Vagina (tissue), 2 donors: ENCODE data around the gene TLE2. TPM values are rescaled to one million over a fixed set of nuclear protein-coding genes. Genes with fewer than 3 reads are reported as not detected.

Experiments
- DNase-seq, 2 donors: peaks; one replicate each; pipeline ENCODE4 v3.0.0-alpha.2; 2017; ENCODE audit errors: extremely low spot score in 2 of 2
- H3K27ac ChIP-seq: fragments of 200-600 bp; sonication (generic); one replicate; pipeline ENCODE4 v1.5.1; 2019
- H3K27me3 ChIP-seq: fragments of 200-600 bp; sonication (generic); one replicate; pipeline ENCODE4 v1.5.1; 2019
- H3K36me3 ChIP-seq, 2 donors: fragments of 200-600 bp; sonication (generic); one replicate each; pipeline ENCODE4 v1.5.1; 2017 to 2019
- H3K4me1 ChIP-seq: fragments of 200-600 bp; sonication (generic); one replicate; pipeline ENCODE4 v1.5.1; 2019
- H3K4me3 ChIP-seq, 2 donors: fragments of 200-600 bp; sonication (generic); 1 replicate in 1 of 2; 2 replicates in 1 of 2; pipeline ENCODE4 v1.5.1; 2016 to 2019
- H3K9me3 ChIP-seq: fragments of 200-600 bp; sonication (generic); one replicate; pipeline ENCODE4 v1.5.1; 2019
- POLR2A ChIP-seq, 2 donors: fragments of 450-650 bp; IDR thresholded peaks; one replicate each; pipeline ENCODE4 v1.6.1; 2017; ENCODE audit warnings: antibody characterized with exemption in 2 of 2, mild to moderate bottlenecking in 2 of 2, moderate library complexity in 2 of 2
- POLR2AphosphoS5 ChIP-seq, 2 donors: sonication (generic); formaldehyde crosslinking; IDR thresholded peaks; one replicate each; pipeline ENCODE4 v1.9.0; 2017; ENCODE audit warnings: antibody characterized with exemption in 2 of 2, mild to moderate bottlenecking in 2 of 2, low read depth in 1 of 2; ENCODE audit not compliant: insufficient read depth in 1 of 2
- intact Hi-C: fragments of 100-400 bp; cut with DNase I; formaldehyde crosslinking; loops from one replicate; pipeline ENCODE4 v1.15.1; 2023
- total RNA-seq: library from RNA; depleted of rRNA; stranded (reverse); fragments of >200 nt; gene quantifications from one replicate; pipeline ENCODE4 v1.2.3, GENCODE V29; 2016
- TF ChIP-seq, protein P1 (sequence below), 3 experiments: fragments of 450-650 bp in 2 of 3; fragments of 200-600 bp in 1 of 3; sonication (generic) in 1 of 3; IDR thresholded peaks; one replicate each; pipeline ENCODE4 v1.5.1; 2017 to 2019; ENCODE audit warnings: antibody characterized with exemption in 3 of 3, mild to moderate bottlenecking in 2 of 3, moderate library complexity in 2 of 3

The TLE2 gene
- total RNA-seq, 1 donor from 2014 or later: 28.2 TPM

DNA sequence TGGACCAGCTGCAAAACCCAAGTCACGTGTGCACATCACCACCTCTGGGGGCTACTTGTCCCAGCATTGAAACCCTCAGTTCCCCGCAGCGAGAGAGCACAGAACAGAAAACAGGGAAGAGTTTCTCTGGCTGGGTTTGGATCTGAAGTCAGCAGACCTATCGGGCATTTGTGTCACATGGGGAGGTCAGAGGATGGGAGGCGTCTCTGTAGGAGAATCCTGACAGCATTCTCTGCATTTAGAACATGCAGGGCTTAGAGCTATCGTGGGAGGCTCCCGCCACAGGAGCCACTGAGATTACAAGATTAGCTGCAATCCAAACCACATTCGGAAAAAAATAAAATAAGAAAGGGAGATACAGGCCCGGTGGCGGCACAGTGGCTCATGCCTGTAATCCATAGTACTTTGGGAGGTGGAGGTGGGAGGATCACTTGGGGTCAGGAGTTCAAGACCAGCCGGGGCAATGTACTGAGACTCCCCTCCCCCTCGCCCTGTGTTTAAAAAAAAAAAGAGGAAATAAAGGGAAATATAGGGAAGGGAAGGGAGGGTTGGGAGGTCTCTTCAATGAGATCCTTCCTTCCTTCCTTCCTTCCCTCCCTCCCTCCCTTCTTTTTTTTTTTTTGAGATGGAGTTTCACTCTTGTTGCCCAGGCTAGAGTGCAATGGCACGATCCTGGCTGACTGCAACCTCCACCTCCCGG lies 54.6 kb downstream of the TLE2 start:
- H3K4me1 ChIP-seq: peaks cover 46% of the 10 kb centered on the region
- intact Hi-C loops: no loop called here

DNA sequence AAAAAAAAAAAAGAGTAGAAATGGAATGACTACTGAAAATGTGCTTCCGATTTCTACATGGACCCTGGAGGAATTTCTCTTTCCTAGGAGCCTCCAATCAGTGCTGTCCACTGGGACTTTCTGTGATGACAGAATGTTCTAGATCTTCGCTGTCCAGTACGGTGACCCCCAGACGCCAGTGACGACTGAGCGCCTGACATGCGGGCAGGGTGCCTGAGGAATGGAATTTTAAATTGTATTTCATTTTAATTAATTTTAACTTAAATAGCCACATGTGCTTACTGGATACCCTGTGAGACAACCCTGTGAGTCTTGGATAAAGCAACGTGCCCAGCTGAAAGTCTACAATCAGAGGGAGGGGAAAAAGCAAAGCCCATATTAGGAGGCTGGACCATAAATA lies 55.9 kb downstream of the TLE2 start:
- intact Hi-C loops: no loop called here
- H3K9me3 ChIP-seq: no peaks in the 10 kb centered on the region
- TF ChIP-seq POLR2AphosphoS5 (IDR thresholded peaks at IDR 0.05; ENCODE audit: insufficient read depth in 1 of 2, low read depth in 1 of 2): peak in 1 of 2 donors; percentile 21
- TF ChIP-seq, protein P1, sequence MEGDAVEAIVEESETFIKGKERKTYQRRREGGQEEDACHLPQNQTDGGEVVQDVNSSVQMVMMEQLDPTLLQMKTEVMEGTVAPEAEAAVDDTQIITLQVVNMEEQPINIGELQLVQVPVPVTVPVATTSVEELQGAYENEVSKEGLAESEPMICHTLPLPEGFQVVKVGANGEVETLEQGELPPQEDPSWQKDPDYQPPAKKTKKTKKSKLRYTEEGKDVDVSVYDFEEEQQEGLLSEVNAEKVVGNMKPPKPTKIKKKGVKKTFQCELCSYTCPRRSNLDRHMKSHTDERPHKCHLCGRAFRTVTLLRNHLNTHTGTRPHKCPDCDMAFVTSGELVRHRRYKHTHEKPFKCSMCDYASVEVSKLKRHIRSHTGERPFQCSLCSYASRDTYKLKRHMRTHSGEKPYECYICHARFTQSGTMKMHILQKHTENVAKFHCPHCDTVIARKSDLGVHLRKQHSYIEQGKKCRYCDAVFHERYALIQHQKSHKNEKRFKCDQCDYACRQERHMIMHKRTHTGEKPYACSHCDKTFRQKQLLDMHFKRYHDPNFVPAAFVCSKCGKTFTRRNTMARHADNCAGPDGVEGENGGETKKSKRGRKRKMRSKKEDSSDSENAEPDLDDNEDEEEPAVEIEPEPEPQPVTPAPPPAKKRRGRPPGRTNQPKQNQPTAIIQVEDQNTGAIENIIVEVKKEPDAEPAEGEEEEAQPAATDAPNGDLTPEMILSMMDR (IDR thresholded peaks at IDR 0.05): no peak
- no peak for TF ChIP-seq POLR2A (IDR thresholded peaks at IDR 0.05)
- no peaks in the 10 kb centered on the region for H3K36me3 ChIP-seq
- peaks cover 46% of the 10 kb centered on the region for H3K4me1 ChIP-seq
- H3K27ac ChIP-seq: peak overlapping the region; percentile 21
- H3K4me3 ChIP-seq: no peak overlapping the region
- DNase-seq: no peak
- H3K27me3 ChIP-seq: no peaks in the 10 kb centered on the region

More for the DNA sequence above, 54.6 kb downstream of the TLE2 start:
- peak overlapping the region; percentile 52 for H3K27ac ChIP-seq
- no peaks in the 10 kb centered on the region for H3K9me3 ChIP-seq
- H3K36me3 ChIP-seq: no peaks in the 10 kb centered on the region
- no peak overlapping the region for H3K4me3 ChIP-seq
- DNase-seq: no peak
- no peaks in the 10 kb centered on the region for H3K27me3 ChIP-seq
- TF ChIP-seq POLR2A (IDR thresholded peaks at IDR 0.05) (no peak), POLR2AphosphoS5 (IDR thresholded peaks at IDR 0.05; ENCODE audit: insufficient read depth in 1 of 2, low read depth in 1 of 2) (peak in 1 of 2 donors; percentile 78)

DNA sequence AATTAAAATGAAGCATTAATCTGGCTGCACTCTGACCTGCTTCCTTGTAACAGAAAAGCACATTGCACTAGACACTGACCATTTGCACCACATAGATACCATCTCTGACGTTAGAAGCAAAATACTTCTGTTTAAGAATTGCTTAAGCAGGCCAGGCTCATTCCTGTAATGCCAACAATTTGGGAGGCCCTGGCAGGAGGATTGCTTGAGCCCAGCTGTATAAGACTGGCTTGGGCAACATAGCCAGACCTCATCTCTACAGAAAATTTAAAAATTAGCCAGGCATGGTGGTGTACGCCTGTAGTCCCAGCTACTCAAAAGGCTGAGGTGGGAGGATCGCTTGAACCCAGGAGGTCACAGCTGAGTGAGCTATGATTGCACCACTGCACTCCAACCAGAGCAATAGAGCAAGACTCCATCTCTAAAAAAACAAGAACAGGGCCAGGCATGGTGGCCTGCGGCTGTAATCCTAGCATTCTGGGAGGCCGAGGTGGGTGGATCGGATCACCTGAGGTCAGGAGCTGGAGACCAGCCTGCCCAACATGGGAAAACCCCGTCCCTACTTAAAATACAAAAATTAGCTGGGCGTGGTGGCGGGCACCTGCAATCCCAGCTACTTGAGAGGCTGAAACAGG lies 58.8 kb downstream of the TLE2 start:
- Histone ChIP-seq H3K27ac (peak overlapping the region; percentile 21), H3K9me3 (no peaks in the 10 kb centered on the region), H3K4me3 (no peak overlapping the region), H3K36me3 (no peaks in the 10 kb centered on the region), H3K4me1 (peaks cover 23% of the 10 kb centered on the region), H3K27me3 (no peaks in the 10 kb centered on the region)
- intact Hi-C loops: no loop called here
- DNase-seq: no peak
- TF ChIP-seq POLR2AphosphoS5 (IDR thresholded peaks at IDR 0.05; ENCODE audit: insufficient read depth in 1 of 2, low read depth in 1 of 2) (peak in 1 of 2 donors; percentile 10), POLR2A (IDR thresholded peaks at IDR 0.05) (no peak)
- TF ChIP-seq, protein P1 (IDR thresholded peaks at IDR 0.05): no peak

DNA sequence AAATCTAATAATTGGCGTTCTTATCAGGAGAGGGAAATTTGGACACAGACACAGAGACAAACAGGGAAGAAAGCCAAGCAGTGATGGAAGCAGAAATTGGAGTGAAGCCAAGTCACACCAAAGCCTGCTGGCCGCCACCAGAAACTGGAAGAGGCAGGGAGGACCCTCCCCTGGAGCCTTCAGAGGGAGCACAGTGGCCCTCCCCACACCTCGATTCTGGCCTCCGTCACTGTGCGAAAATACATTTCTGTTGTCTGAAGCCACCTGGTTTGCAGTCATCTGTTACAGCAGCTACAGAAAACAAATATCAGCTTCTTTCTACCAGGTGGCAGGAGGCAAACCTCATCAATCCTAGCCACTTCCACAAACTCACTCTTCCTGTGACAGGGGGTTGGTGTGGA lies 60.0 kb downstream of the TLE2 start:
- peak overlapping the region; percentile 27 for H3K27ac ChIP-seq
- peak in 1 of 2 donors; percentile 19 for TF ChIP-seq POLR2AphosphoS5 (IDR thresholded peaks at IDR 0.05; ENCODE audit: insufficient read depth in 1 of 2, low read depth in 1 of 2)
- TF ChIP-seq, protein P1 (IDR thresholded peaks at IDR 0.05): no peak
- intact Hi-C loops: no loop called here
- no peak for DNase-seq
- H3K27me3 ChIP-seq: no peaks in the 10 kb centered on the region
- H3K9me3 ChIP-seq: no peaks in the 10 kb centered on the region
- H3K4me1 ChIP-seq: peaks cover 11% of the 10 kb centered on the region
- H3K4me3 ChIP-seq: no peak overlapping the region
- H3K36me3 ChIP-seq: no peaks in the 10 kb centered on the region

DNA sequence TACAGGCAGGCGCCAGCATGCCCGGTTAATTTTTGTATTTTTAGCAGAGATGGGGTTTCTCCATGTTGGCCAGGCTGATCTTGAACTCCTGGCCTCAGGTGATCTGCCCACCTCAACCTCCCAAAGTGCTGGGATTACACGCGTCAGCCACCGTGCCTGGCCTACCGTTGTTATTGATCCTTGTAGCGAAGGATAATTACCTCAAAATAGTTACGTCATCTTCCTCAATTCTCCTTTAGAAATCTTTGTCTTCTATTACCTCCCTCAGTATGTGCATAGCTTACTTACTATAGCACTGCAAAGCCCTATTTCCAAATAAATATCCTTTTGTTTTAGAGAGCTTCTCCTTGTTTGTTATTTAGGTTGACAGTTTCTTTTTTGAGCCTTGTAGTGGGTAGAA lies 61.1 kb downstream of the TLE2 start:
- TF ChIP-seq, protein P1 (IDR thresholded peaks at IDR 0.05): no peak
- Histone ChIP-seq H3K36me3 (no peaks in the 10 kb centered on the region), H3K4me3 (no peak overlapping the region), H3K9me3 (no peaks in the 10 kb centered on the region), H3K27ac (no peak overlapping the region), H3K4me1 (peaks cover 6% of the 10 kb centered on the region), H3K27me3 (no peaks in the 10 kb centered on the region)
- intact Hi-C loops: no loop called here
- no peak for DNase-seq
